22Rv1 (cell line): ENCODE results near the gene SPRYD7.

Source experiments
- ZFX ChIP-seq: fragments of 450-650 bp; IDR thresholded peaks from 2 replicates; pipeline ENCODE4 v1.6.1; 2017; ENCODE audit warnings: antibody characterized with exemption, borderline replicate concordance
- TF ChIP-seq, protein P1 (sequence below): fragments of 450-650 bp; IDR thresholded peaks from 2 replicates; pipeline ENCODE4 v1.5.1; 2017; ENCODE audit warnings: mild to moderate bottlenecking

DNA sequence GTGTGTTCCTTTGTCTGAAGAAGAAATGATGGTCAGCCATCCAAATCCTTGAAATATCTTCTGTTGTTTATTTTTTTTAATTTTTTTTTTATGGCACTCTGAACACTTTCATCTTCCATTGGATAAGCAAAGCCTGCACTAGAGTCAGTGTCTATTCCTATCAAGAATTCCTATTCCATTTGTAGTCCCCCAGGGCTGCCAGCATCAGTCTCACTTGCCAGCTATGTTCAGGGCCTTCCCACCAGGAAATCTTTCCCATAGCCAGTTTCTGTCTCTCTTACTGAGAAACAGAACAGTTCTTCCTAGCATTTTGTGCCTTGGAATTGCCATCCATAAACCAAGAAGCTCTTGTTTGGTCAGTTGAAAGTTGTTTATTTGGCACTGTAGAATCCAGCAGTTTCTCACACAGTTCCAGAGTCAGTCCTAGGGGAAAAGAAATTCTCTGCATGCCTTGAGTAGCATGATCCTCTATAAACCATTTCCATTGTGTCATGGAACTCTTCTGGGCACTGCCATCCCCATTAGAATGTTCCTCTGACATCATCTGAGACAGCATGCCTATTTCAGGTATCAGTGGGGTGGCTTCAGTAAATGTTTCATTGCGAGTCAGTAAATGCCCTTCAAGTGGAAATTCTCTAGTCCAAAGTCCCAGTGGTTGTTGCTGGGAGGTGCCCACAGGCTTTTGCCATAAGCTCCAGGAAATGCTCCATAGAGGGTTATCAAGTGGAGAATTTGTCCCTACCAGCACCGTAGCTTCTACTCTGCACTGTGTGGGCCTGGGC, 18.7 kb upstream of the SPRYD7 start:
- TF ChIP-seq, protein P1, sequence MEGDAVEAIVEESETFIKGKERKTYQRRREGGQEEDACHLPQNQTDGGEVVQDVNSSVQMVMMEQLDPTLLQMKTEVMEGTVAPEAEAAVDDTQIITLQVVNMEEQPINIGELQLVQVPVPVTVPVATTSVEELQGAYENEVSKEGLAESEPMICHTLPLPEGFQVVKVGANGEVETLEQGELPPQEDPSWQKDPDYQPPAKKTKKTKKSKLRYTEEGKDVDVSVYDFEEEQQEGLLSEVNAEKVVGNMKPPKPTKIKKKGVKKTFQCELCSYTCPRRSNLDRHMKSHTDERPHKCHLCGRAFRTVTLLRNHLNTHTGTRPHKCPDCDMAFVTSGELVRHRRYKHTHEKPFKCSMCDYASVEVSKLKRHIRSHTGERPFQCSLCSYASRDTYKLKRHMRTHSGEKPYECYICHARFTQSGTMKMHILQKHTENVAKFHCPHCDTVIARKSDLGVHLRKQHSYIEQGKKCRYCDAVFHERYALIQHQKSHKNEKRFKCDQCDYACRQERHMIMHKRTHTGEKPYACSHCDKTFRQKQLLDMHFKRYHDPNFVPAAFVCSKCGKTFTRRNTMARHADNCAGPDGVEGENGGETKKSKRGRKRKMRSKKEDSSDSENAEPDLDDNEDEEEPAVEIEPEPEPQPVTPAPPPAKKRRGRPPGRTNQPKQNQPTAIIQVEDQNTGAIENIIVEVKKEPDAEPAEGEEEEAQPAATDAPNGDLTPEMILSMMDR, result no peak
- TF ChIP-seq ZFX, result no peak
